NCI-H1436 treated with DMSO at 0.1 percent for 48 hours (cell line): Measurements from ENCODE around the gene DCHS1.
"Not testable (repeated sequence)": the region's sequence is repeated elsewhere in the genome, so short reads cannot be mapped to it uniquely, and the experiment has no call there.

Experiments used
- DNase-seq: peaks from one replicate; lab custom pipeline; 2025; lab: John Stamatoyannopoulos, UW

The DCHS1 gene

GRCh38 chr11:6655790-6656583 is at the start of gene DCHS1:
Gene DCHS1, minus strand, starts transcription at chr11:6655809. Its CDS starts 14,196 bp downstream, at chr11:6641613.
- no peak for DNase-seq

GRCh38 chr11:6703247-6704063 is 47.8 kb upstream of the DCHS1 start:
- DNase-seq = no peak

- not testable (repeated sequence) for DNase-seq
Observed at GRCh38 chr11:6701955-6702354, 46.3 kb upstream of the DCHS1 start.

GRCh38 chr11:6695377-6695776 is 39.8 kb upstream of the DCHS1 start:
- DNase-seq = no peak

- no peak for DNase-seq
Observed at GRCh38 chr11:6694229-6694535, 38.6 kb upstream of the DCHS1 start.

- no peak for DNase-seq
Observed at GRCh38 chr11:6693342-6694228, 38.0 kb upstream of the DCHS1 start.

- no peak for DNase-seq
Observed at GRCh38 chr11:6692128-6692527, 36.5 kb upstream of the DCHS1 start.

- DNase-seq = not testable (repeated sequence)
Observed at GRCh38 chr11:6690431-6691132, 35.0 kb upstream of the DCHS1 start.

- no peak for DNase-seq
Observed at GRCh38 chr11:6687876-6688275, 32.3 kb upstream of the DCHS1 start.

GRCh38 chr11:6686006-6686405 is 30.4 kb upstream of the DCHS1 start:
- DNase-seq = no peak

GRCh38 chr11:6684068-6684467 is 28.5 kb upstream of the DCHS1 start:
- DNase-seq = not testable (repeated sequence)

GRCh38 chr11:6682936-6683861 is 27.6 kb upstream of the DCHS1 start, which contains the start of gene MRPL17:
Gene MRPL17, minus strand, starts transcription at chr11:6683340. Its CDS starts 44 bp downstream, at chr11:6683296.
- peak; percentile 90 for DNase-seq

- no peak for DNase-seq
Observed at GRCh38 chr11:6682591-6682935, 27.0 kb upstream of the DCHS1 start.

- DNase-seq = no peak
Observed at GRCh38 chr11:6681949-6682348, 26.3 kb upstream of the DCHS1 start.

- DNase-seq = no peak
Observed at GRCh38 chr11:6681505-6681904, 25.9 kb upstream of the DCHS1 start.

GRCh38 chr11:6677018-6677417 is 21.4 kb upstream of the DCHS1 start:
- no peak for DNase-seq

GRCh38 chr11:6674862-6675261 is 19.3 kb upstream of the DCHS1 start:
- DNase-seq = no peak

GRCh38 chr11:6674219-6674597 is 18.6 kb upstream of the DCHS1 start:
- no peak for DNase-seq

GRCh38 chr11:6673523-6674218 is 18.1 kb upstream of the DCHS1 start:
- no peak for DNase-seq

GRCh38 chr11:6671991-6672390 is 16.4 kb upstream of the DCHS1 start:
- DNase-seq = no peak
